ENCODE results near the gene PRR7. TPM values are rescaled to one million over a fixed set of nuclear protein-coding genes. Genes with fewer than 3 reads are reported as not detected.
A peak's percentile ranks its signal among the peaks of the same experiment; 100 is the strongest.

Gene PRR7
- total and polyA plus RNA-seq, 2 of the 4 experiments (the other 2 are of a cell fraction) = 1.1 to 10.1 TPM

GRCh38 chr5:177475563-177476427 is 29.2 kb downstream of the PRR7 start:
- H3K4ac ChIP-seq (ENCODE audit: low read depth, low read length) = 0 out of 2 replicates have a peak overlapping the region, but pooled peaks have one; percentile 4
- H3K79me1 ChIP-seq (ENCODE audit: low read depth in 1 of 2, low read length in 2 of 2) = peaks cover 0 to 23% of the 10 kb centered on the region in 2 experiments; a peak in 2 of 4 replicates
- no peak overlapping the region for H2BK120ac ChIP-seq (ENCODE audit: low read depth, low read length)
- H3K27me3 ChIP-seq (ENCODE audit: control insufficient read depth, insufficient read depth, low read length) = no peaks in the 10 kb centered on the region
- ChIA-PET POLR2A (ENCODE audit: unreplicated experiment) (interaction anchor here (0.5 to 0.9 kb wide), 2 partner anchors 13 to 124 kb away, joined by 3 to 7 read pairs; partner anchors contain the start of gene LMAN2), CTCF (interaction anchor here (0.9 kb wide), 1 partner anchor 121 kb away, joined by 10 read pairs; no protein-coding TSS in a partner anchor)
- peak overlapping the region; percentile 8 for H2AK5ac ChIP-seq (ENCODE audit: low read depth, low read length)
- H2AK9ac ChIP-seq (replicated peaks; ENCODE audit: low read depth, low read length, poor library complexity) = peak overlapping the region; percentile 82
- H3K36me3 ChIP-seq (ENCODE audit: control insufficient read depth, insufficient read depth, low read length) = peaks cover 20% of the 10 kb centered on the region
- no peak overlapping the region for H2BK15ac ChIP-seq (ENCODE audit: low read depth, low read length)
- H3K9me3 ChIP-seq (ENCODE audit: control insufficient read depth, insufficient read depth, low read length) = no peaks in the 10 kb centered on the region
- DNase-seq = no peak
- H4K5ac ChIP-seq (ENCODE audit: low read depth, low read length) = no peak overlapping the region
- dilution Hi-C loops (cut with HindIII; ENCODE audit: low sequenced_read_pairs, unreplicated experiment) (no loop called here), in situ Hi-C loops (cut with MboI; ENCODE audit: low sequenced_read_pairs) (no loop called here), intact Hi-C loops (cut with micrococcal nuclease) (no loop called here)
- H3K18ac ChIP-seq (ENCODE audit: low read depth, low read length) = no peak overlapping the region
- peaks cover 17% of the 10 kb centered on the region for H3K9me1 ChIP-seq (ENCODE audit: insufficient read depth, low read length)
- BruUV-seq (replicated peaks) = no TSS peak
- no peak overlapping the region for H2BK5ac ChIP-seq (ENCODE audit: low read depth, low read length, poor library complexity, severe bottlenecking)
- no peak for ATAC-seq (ENCODE audit: low read depth)
- no peak overlapping the region for H3K4me3 ChIP-seq (ENCODE audit: insufficient read depth, low read depth, low read length)
- peaks cover 49% of the 10 kb centered on the region for H4K20me1 ChIP-seq (ENCODE audit: insufficient read depth, low read length)
- no CpG with 5 or more reads among the region's 11 CpGs for WGBS, 2 experiments (ENCODE audit: extremely low coverage in 2 of 2, insufficient read length in 1 of 2)
- no peak overlapping the region for H4K91ac ChIP-seq (ENCODE audit: insufficient read depth, low read depth, low read length)
- H3K14ac ChIP-seq (replicated peaks; ENCODE audit: low read depth, low read length) = no peak overlapping the region
- TF ChIP-seq POLR2A (IDR thresholded peaks at IDR 0.05; ENCODE audit: low read depth, low read length) (peak; percentile 31; the same call in 1 of the 2 replicates), FOS (IDR thresholded peaks at IDR 0.05; ENCODE audit: low read depth, low read length) (no peak)
- H3K4me2 ChIP-seq (ENCODE audit: low read depth, low read length) = no peak overlapping the region
- H3K56ac ChIP-seq (ENCODE audit: extremely low read depth, insufficient read depth, low read length) = no peak overlapping the region
- no peak overlapping the region for H4K8ac ChIP-seq (ENCODE audit: low read depth in 2 of 2, low read length in 2 of 2)
- H2AFZ ChIP-seq (replicated peaks; ENCODE audit: low read length, poor library complexity) = peak overlapping the region; percentile 64
- no peak overlapping the region for H2BK20ac ChIP-seq (ENCODE audit: low read depth, low read length)
- no peak overlapping the region for H3K9ac ChIP-seq (ENCODE audit: low read depth, low read length)
- H3K27ac ChIP-seq (ENCODE audit: insufficient read depth, low read length) = no peak overlapping the region
- H3K23ac ChIP-seq (ENCODE audit: low read depth, low read length) = no peak overlapping the region
- peaks cover 29% of the 10 kb centered on the region for H3K4me1 ChIP-seq (ENCODE audit: control insufficient read depth, insufficient read depth, low read length)

Data from IMR-90 (cell line).